HCT116 (cell line): ENCODE data around the gene RFC4.

Experiments used
- EZH2 ChIP-seq: fragments of 200-600 bp; sonication (generic); IDR thresholded peaks from 2 replicates; pipeline ENCODE4 v1.6.1; 2017; ENCODE audit warnings: antibody characterized with exemption, mixed run types
- POLR2A ChIP-seq: IDR thresholded peaks from 2 replicates; pipeline ENCODE4 v1.7.0; 2011; ENCODE audit warnings: borderline replicate concordance; ENCODE audit not compliant: insufficient read depth, insufficient read length; ENCODE audit errors: extremely low read depth
- RAD21 ChIP-seq: IDR thresholded peaks from 2 replicates; pipeline ENCODE4 v1.6.1; 2012; ENCODE audit warnings: low read depth, mild to moderate bottlenecking
- TF ChIP-seq, protein P1 (sequence below), 3 experiments: fragments of 200-600 bp in 1 of 3; sonication (generic) in 1 of 3; IDR thresholded peaks in 2 of 3; conservative IDR thresholded peaks in 1 of 3; 2 replicates each; pipeline ENCODE4 v1.5.1; 2012 to 2017; ENCODE audit warnings: low read depth in 2 of 3, low read length in 2 of 3, antibody characterized with exemption in 1 of 3, borderline replicate concordance in 1 of 3, control low read depth in 1 of 3, mild to moderate bottlenecking in 1 of 3, mixed read lengths in 1 of 3, mixed run types in 1 of 3, moderate library complexity in 1 of 3; ENCODE audit not compliant: insufficient read depth in 1 of 3

- TF ChIP-seq, protein P1, sequence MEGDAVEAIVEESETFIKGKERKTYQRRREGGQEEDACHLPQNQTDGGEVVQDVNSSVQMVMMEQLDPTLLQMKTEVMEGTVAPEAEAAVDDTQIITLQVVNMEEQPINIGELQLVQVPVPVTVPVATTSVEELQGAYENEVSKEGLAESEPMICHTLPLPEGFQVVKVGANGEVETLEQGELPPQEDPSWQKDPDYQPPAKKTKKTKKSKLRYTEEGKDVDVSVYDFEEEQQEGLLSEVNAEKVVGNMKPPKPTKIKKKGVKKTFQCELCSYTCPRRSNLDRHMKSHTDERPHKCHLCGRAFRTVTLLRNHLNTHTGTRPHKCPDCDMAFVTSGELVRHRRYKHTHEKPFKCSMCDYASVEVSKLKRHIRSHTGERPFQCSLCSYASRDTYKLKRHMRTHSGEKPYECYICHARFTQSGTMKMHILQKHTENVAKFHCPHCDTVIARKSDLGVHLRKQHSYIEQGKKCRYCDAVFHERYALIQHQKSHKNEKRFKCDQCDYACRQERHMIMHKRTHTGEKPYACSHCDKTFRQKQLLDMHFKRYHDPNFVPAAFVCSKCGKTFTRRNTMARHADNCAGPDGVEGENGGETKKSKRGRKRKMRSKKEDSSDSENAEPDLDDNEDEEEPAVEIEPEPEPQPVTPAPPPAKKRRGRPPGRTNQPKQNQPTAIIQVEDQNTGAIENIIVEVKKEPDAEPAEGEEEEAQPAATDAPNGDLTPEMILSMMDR (IDR thresholded peaks at IDR 0.05 in 2 of 3, conservative IDR thresholded peaks at IDR 0.05 in 1 of 3; ENCODE audit: borderline replicate concordance in 1 of 3, insufficient read depth in 1 of 3, low read depth in 2 of 3, low read length in 2 of 3) = no peak
- TF ChIP-seq EZH2 = no peak
- no peak for TF ChIP-seq POLR2A
- TF ChIP-seq RAD21 = no peak
Measured at GRCh38 chr3:186832276-186832675, 26.0 kb upstream of the RFC4 start.
